Activated CD8-positive, alpha-beta memory T cell treated with anti-CD3 and anti-CD28 coated beads, Interleukin-2, amount 50 U/mL, for 48 hours (primary cell): Measurements from ENCODE around the gene ZNF521.

ENCODE experiments used
- DNase-seq: peaks from one replicate; pipeline ENCODE4 v3.0.0-alpha.2; 2020

ZNF521 gene

GRCh38 chr18:25164848-25165811 lies 186.8 kb downstream of the ZNF521 start:
- no peak for DNase-seq

- DNase-seq, result no peak
Measured at GRCh38 chr18:25164211-25164847, 187.6 kb downstream of the ZNF521 start.

- no peak for DNase-seq
Measured at GRCh38 chr18:25153426-25153825, 198.5 kb downstream of the ZNF521 start.

- no peak for DNase-seq
Measured at GRCh38 chr18:25147877-25148488, 204.0 kb downstream of the ZNF521 start.

GRCh38 chr18:25146512-25146910 lies 205.5 kb downstream of the ZNF521 start:
- DNase-seq, result no peak

GRCh38 chr18:25145731-25146511 lies 206.0 kb downstream of the ZNF521 start:
- no peak for DNase-seq

- no peak for DNase-seq
Measured at GRCh38 chr18:25144820-25145219, 207.1 kb downstream of the ZNF521 start.

GRCh38 chr18:25141886-25142285 lies 210.1 kb downstream of the ZNF521 start:
- no peak for DNase-seq

- no peak for DNase-seq
Measured at GRCh38 chr18:25141399-25141798, 210.6 kb downstream of the ZNF521 start.

GRCh38 chr18:25140962-25141308 lies 211.0 kb downstream of the ZNF521 start:
- DNase-seq, result no peak

GRCh38 chr18:25140124-25140961 lies 211.6 kb downstream of the ZNF521 start:
- no peak for DNase-seq

GRCh38 chr18:25137197-25137472 lies 214.8 kb downstream of the ZNF521 start:
- no peak for DNase-seq

GRCh38 chr18:25136416-25137196 lies 215.4 kb downstream of the ZNF521 start:
- DNase-seq, result no peak

GRCh38 chr18:25134861-25135260 lies 217.1 kb downstream of the ZNF521 start:
- no peak for DNase-seq

GRCh38 chr18:25133879-25134278 lies 218.1 kb downstream of the ZNF521 start:
- no peak for DNase-seq

GRCh38 chr18:25132786-25133496 lies 219.0 kb downstream of the ZNF521 start:
- DNase-seq, result no peak

GRCh38 chr18:25126751-25127150 lies 225.2 kb downstream of the ZNF521 start:
- DNase-seq, result no peak

- DNase-seq, result no peak
Measured at GRCh38 chr18:25125680-25126079, 226.3 kb downstream of the ZNF521 start.

- no peak for DNase-seq
Measured at GRCh38 chr18:25123438-25124232, 228.3 kb downstream of the ZNF521 start.

- DNase-seq, result no peak
Measured at GRCh38 chr18:25121442-25121841, 230.5 kb downstream of the ZNF521 start.
